Medulla oblongata (tissue), 1 donor: ENCODE results near the gene NKX6-1.

Source experiments
- DNase-seq: peaks from one replicate; pipeline ENCODE4 v3.0.0-alpha.2; 2015; ENCODE audit errors: extremely low spot score

The NKX6-1 gene

GRCh38 chr4:84498935-84499623 lies at the start of gene NKX6-1:
NKX6-1 (minus strand) TSS chr4:84499292; CDS start chr4:84498228, 1,064 bp downstream.
- peak; percentile 70 for DNase-seq

- no peak for DNase-seq
Measured at GRCh38 chr4:84547211-84547610, 48.1 kb upstream of the NKX6-1 start.

GRCh38 chr4:84545093-84545492 lies 46.0 kb upstream of the NKX6-1 start:
- DNase-seq: no peak

- DNase-seq: no peak
Measured at GRCh38 chr4:84535901-84536300, 36.8 kb upstream of the NKX6-1 start.

GRCh38 chr4:84531689-84532088 lies 32.6 kb upstream of the NKX6-1 start:
- no peak for DNase-seq

DNA sequence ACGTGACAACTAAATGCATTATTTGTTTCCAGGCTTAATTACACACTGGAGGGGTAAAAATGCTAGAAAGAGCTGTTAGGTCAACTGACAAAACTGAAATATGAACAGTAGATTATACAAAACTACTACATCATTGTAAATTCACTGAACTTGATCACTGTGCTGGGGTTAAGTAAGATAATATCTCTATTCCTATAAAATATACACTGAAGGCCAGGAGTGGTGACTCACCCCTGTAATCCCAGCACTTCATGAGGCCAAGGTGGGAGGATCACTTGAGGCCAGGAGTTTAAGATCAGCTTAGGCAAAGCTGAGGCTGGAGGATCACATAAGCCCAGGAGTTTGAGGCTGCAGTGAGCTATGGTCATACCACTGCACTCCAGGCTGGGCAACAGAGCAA lies 31.8 kb upstream of the NKX6-1 start:
- DNase-seq: no peak

GRCh38 chr4:84530454-84530853 lies 31.4 kb upstream of the NKX6-1 start:
- DNase-seq: no peak

DNA sequence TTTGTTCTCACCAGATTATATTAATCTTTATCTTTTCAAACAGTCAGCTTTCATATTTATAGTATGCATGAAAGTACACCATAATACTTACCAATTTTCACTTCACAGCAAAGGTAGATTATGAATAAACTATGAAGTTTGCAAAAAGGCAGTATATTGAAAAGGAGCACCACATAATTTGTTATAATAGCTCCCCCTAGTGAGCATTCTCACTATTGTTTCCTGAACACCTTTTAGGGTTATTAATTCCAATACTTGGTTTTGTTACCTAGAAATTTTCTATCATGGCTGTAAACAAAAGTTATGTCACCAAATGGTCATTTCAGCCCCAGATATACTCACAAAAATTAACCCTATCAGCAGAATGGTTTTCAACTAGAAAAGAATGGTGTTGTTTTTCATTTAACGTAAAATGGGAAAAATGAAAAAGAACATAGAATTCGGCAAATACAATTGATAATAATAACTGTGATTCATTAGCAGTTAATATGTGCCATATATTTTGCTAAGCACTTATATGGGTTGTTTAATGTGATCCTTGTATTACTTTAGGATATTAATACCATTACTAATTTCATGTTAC lies 30.2 kb upstream of the NKX6-1 start:
- peak; percentile 30 for DNase-seq

DNA sequence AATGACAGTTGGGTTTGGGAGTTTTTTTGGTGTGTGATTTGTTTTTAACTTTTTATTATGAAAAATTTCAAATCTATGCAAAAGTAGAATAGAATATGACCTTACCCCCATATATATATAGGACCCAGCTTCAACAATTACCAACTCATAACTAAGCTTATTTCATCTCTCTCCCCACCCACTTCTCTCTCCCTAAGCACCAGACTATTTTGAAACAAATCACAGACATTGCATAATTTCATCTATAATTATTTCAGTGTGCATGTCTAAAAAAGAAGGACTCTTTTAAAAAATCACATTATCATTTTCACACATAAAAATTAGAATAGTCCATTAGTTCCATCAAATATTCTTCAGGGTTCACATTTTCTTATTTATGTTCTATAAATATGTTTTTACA lies 28.3 kb upstream of the NKX6-1 start:
- no peak for DNase-seq

DNA sequence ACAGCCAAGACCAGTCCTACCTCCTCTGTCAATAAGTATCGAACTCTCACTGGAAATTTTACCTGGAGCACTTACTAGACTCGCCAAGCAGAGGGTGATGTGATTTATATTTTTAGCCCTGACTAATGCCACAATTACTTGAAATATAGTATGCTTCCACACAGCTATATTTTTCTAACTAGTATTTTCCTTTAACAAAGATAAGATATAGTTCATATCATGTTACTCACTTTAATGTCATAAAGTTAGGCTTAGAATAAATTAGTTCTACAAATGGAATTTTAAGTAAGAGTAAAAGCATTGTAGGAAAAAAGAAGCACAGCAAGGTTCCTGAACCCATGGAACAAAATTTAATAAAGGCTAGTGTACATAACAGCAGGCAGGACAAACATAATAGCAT lies 16.0 kb upstream of the NKX6-1 start:
- DNase-seq: no peak

GRCh38 chr4:84512277-84512676 lies 13.2 kb upstream of the NKX6-1 start:
- no peak for DNase-seq

- DNase-seq: no peak
Measured at GRCh38 chr4:84511703-84512102, 12.6 kb upstream of the NKX6-1 start.

GRCh38 chr4:84507941-84508340 lies 8.8 kb upstream of the NKX6-1 start:
- no peak for DNase-seq

DNA sequence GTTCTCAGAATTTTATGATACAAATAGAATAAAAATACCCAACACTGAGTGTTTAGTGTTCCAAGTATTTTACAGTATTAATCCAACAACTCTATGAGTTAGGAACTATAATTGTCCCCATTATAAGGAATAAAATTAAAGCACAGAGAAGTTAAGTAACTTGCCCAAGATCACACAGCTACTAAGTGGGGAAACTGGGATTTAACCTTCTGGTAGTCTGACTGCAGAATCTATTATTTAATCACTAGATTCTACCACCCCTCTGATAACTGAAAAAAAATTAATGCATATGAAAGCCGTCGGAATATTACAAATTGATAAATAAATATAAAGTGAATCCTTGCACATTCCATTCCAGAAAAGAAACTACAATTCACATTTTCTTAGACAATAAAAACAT lies 5.7 kb upstream of the NKX6-1 start:
- no peak for DNase-seq

DNA sequence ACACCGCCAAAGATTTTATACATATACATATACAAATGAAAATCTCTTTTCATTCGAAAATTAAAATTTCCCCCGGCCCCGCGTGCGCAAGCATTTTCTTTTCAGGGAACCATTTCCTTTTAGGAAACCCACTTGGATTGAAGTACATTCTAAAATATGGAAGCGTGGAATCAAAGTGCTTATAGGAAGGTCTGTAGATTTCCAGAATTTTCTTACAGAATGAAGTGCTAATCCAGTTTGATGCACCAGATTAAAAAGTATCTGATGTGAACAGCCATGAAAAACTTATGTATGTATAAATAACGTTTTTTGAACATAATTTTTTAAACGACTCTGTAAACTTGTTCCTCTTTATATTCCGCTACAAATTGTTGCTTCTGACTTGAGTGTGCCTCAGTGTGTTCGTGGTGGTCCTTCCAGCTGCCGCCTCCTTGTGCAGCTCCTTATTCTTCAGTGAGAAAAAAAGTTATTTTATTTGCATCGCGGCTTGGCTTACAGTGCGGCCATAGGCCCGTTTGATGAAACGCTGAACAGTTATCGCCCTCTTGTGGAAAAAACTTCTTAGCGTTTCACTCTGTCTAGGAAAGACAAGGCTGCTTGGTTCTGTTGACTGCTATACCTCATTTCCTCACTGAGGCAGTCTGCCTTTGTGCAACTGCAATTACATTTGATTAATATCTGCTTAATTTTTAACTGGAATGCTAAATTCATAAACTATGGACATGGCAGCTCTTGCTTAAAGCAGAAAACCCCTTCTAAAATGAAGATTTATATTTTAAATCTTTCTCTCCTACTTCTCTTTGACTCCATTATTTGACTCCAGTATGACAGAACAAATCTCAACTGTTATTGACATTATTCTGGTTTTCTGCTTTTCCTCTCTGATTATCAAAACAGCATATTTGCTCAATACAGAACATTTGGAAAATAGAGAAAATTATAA lies 4.7 kb upstream of the NKX6-1 start:
- peak; percentile 85 for DNase-seq

DNA sequence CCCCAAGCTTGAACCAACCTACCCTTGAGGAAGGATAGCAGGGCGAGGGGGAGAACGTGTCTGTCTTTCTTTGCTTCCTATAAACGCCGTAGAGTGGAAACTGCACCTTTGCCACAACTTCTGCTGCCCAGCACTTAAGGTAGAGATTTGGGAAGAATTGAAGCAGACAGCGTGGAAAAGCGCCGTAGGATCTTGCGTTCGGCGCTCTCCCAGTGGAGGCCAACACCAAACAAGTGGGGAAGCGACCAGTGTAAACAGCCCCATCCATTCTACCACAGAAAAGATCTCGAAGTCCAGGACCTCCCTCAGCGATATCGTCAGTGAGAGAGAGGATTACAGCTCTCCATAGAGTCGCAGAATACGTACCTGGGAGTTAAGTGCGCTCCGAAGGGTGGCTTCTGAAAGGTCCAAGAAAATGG lies 3.9 kb upstream of the NKX6-1 start:
- DNase-seq: no peak

GRCh38 chr4:84502333-84502954 lies 3.4 kb upstream of the NKX6-1 start:
- no peak for DNase-seq

DNA sequence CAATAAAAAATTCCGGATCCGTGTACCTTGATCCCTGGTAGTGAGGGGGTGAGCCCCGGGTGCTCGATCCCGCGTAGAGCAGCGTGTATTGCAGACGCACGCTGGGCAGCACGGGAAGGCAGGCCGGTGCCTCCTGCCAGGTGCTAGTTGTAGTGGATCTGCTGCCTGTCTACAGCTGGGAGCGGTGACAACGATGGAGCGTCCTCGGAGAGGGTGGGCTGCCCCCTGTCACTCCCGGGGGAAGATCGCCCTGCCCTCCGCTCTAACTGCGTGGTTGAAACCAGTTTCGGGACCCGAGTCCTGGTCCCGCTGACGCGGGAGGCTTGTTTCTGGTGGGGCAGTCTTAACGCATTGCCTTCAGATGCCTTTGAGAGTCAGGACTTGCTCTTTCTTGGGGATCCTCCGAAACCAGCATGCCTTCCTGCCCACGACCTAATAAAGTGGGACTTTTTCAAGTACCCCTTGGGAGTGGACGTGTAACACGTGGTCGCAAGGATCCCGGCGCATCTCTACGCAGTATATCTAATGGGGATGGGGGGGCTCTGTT lies 2.7 kb upstream of the NKX6-1 start:
- no peak for DNase-seq

DNA sequence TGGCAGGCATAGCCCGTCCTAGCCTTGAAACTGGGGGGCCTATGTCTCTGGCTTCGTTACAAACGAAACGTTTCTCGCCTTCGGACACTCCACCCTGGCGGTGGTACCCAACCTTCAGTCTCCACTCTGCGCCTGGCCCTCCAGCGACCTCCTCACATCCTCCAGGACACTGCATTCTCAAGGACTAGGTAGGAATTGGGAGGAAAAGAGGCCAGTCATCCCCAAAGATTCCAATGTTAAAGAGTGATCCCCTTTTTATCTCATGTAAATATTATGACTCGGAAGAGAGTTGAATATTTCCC lies 2.1 kb upstream of the NKX6-1 start:
- no peak for DNase-seq

GRCh38 chr4:84500386-84501201 lies 1.5 kb upstream of the NKX6-1 start:
- DNase-seq: no peak

DNA sequence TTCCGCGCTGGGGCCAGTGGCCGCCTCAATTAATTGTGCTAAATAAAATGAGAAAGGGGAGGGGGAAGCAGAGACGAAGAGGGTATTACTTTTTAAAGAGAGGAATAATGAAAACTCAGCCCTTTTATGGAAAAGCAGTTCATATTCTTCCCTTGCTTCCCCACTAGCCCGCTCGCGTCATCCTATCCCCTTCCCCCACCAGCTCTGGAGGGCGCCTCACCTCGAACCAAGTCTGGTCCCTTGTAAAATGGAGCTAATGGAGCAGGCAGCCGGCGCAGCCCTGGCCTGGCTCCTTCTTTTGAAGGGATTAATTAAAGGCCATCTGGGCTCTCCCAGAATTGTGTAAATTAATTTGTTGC lies 511 bp upstream of the NKX6-1 start:
- DNase-seq: no peak
